ENCODE measurements around the gene CCDC178.
"Not testable (repeated sequence)": the region's sequence is repeated elsewhere in the genome, so short reads cannot be mapped to it uniquely, and the experiment has no call there.

CCDC178 gene

GRCh38 chr18:32961538-32961937 lies 479.0 kb downstream of the CCDC178 start:
- no peak for TF ChIP-seq CTCF (IDR thresholded peaks at IDR 0.05; ENCODE audit: low read depth, low read length)
- H3K4me3 ChIP-seq (ENCODE audit: low read depth, low read length): no peak overlapping the region

- TF ChIP-seq CTCF (IDR thresholded peaks at IDR 0.05; ENCODE audit: low read depth, low read length): no peak
- no peak overlapping the region for H3K4me3 ChIP-seq (ENCODE audit: low read depth, low read length)
Measured at GRCh38 chr18:32958746-32959145, 481.8 kb downstream of the CCDC178 start.

GRCh38 chr18:32956591-32957315 lies 483.8 kb downstream of the CCDC178 start:
- no peak for TF ChIP-seq CTCF (IDR thresholded peaks at IDR 0.05; ENCODE audit: low read depth, low read length)
- no peak overlapping the region for H3K4me3 ChIP-seq (ENCODE audit: low read depth, low read length)

- not testable (repeated sequence) for H3K4me3 ChIP-seq (ENCODE audit: low read depth, low read length)
Measured at GRCh38 chr18:32952318-32952717, 488.2 kb downstream of the CCDC178 start.

GRCh38 chr18:32937597-32937996 lies 502.9 kb downstream of the CCDC178 start:
- TF ChIP-seq CTCF (IDR thresholded peaks at IDR 0.05; ENCODE audit: low read depth, low read length): no peak

DNA sequence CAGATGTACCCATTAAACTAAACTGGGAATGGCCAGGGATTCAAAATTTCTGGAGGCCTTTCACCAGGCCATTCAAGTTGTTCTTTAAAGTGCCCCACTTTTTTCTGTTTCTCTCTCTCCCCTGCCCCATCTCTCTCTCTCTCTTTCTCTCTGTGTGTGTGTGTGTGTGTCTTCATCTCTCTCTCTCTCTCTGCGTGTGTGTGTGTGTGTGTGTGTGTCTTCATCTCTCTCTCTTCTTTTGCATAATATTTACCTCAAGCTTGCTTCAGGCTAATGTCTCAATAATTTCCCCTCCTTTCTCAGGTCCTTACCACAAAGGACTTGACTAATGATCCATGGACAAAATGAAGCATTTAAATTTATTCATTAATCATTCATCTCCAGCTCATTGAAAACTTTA lies 503.5 kb downstream of the CCDC178 start:
- no peak overlapping the region for H3K4me3 ChIP-seq (ENCODE audit: low read depth, low read length)
- TF ChIP-seq CTCF (IDR thresholded peaks at IDR 0.05; ENCODE audit: low read depth, low read length): no peak

More at GRCh38 chr18:32937597-32937996, 502.9 kb downstream of the CCDC178 start:
- H3K4me3 ChIP-seq (ENCODE audit: low read depth, low read length): no peak overlapping the region

- no peak for TF ChIP-seq CTCF (IDR thresholded peaks at IDR 0.05; ENCODE audit: low read depth, low read length)
- no peak overlapping the region for H3K4me3 ChIP-seq (ENCODE audit: low read depth, low read length)
Measured at GRCh38 chr18:32934201-32934600, 506.3 kb downstream of the CCDC178 start.

All from WI38 (cell line).